Activated T-cell treated with anti-CD3 and anti-CD28 coated beads, Interleukin-2, amount 50 U/mL, for 4 hours (primary cell): ENCODE results near the gene LARP6. TPM values are rescaled to one million over a fixed set of nuclear protein-coding genes. Genes with fewer than 3 reads are reported as not detected.
"Not testable (repeated sequence)": the region's sequence is repeated elsewhere in the genome, so short reads cannot be mapped to it uniquely, and the experiment has no call there.

Experiments used
- ATAC-seq, 2 donors: fragments of 200-7000 bp; cut with Tn5 transposase; one replicate each; pipeline ENCODE4 v1.10.0; 2021
- DNase-seq: peaks from one replicate; pipeline ENCODE4 v3.0.0-alpha.2; 2020
- H3K27me3 Mint-ChIP-seq: one replicate; pipeline ENCODE4 v1.8.0; 2021; ENCODE audit warnings: low read depth, mixed read lengths
- H3K36me3 Mint-ChIP-seq: one replicate; pipeline ENCODE4 v1.8.0; 2022; ENCODE audit warnings: mixed read lengths; ENCODE audit not compliant: insufficient read depth
- H3K4me1 Mint-ChIP-seq: one replicate; pipeline ENCODE4 v1.8.0; 2021; ENCODE audit warnings: low read depth, mixed read lengths
- H3K4me3 Mint-ChIP-seq: one replicate; pipeline ENCODE4 v1.8.0; 2021; ENCODE audit warnings: mild to moderate bottlenecking, moderate library complexity, mixed read lengths
- H3K9me3 Mint-ChIP-seq: one replicate; pipeline ENCODE4 v1.8.0; 2021; ENCODE audit warnings: mixed read lengths
- total RNA-seq, 3 donors: library from RNA; stranded (reverse); gene quantifications; one replicate each; pipeline ENCODE4 v1.2.1, GENCODE V29; 2021

Gene LARP6
- under 1 TPM; 0.05 to 0.61 (median 0.19) TPM for total RNA-seq

- H3K9me3 Mint-ChIP-seq = no peaks in the 10 kb centered on the region
- ATAC-seq (peak; percentile 78 to 79), DNase-seq (peak; percentile 5)
- H3K4me1 Mint-ChIP-seq = peaks cover 7% of the 10 kb centered on the region
- H3K4me3 Mint-ChIP-seq = peak within 1 kb of the TSS; percentile 80
- no peaks in the 10 kb centered on the region for H3K36me3 Mint-ChIP-seq
- peaks cover 67% of the 10 kb centered on the region for H3K27me3 Mint-ChIP-seq
Measured at GRCh38 chr15:70853973-70854665, at the start of gene LARP6. LARP6 (minus strand) TSS chr15:70854157; CDS start chr15:70854088, 69 bp downstream.

GRCh38 chr15:70902107-70902506 is 48.1 kb upstream of the LARP6 start:
- ATAC-seq (no peak), DNase-seq (no peak)
- H3K36me3 Mint-ChIP-seq = no peaks in the 10 kb centered on the region
- no peaks in the 10 kb centered on the region for H3K4me1 Mint-ChIP-seq
- no peak overlapping the region for H3K4me3 Mint-ChIP-seq
- peaks cover 6% of the 10 kb centered on the region for H3K9me3 Mint-ChIP-seq
- peaks cover 17% of the 10 kb centered on the region for H3K27me3 Mint-ChIP-seq

- DNase-seq (no peak), ATAC-seq (no peak)
- Mint-ChIP-seq H3K27me3 (peaks cover 53% of the 10 kb centered on the region), H3K36me3 (no peaks in the 10 kb centered on the region), H3K9me3 (peaks cover 5% of the 10 kb centered on the region), H3K4me3 (peak overlapping the region; percentile 78), H3K4me1 (peaks cover 11% of the 10 kb centered on the region)
Measured at GRCh38 chr15:70892912-70893560, 39.1 kb upstream of the LARP6 start.

- Mint-ChIP-seq H3K27me3 (peaks cover 52% of the 10 kb centered on the region), H3K4me1 (peaks cover 11% of the 10 kb centered on the region), H3K9me3 (peaks cover 5% of the 10 kb centered on the region), H3K4me3 (peak within 1 kb of the TSS; percentile 78), H3K36me3 (no peaks in the 10 kb centered on the region)
- peak; percentile 46 to 57 for ATAC-seq
- DNase-seq = no peak
Measured at GRCh38 chr15:70892002-70892911, 38.3 kb upstream of the LARP6 start, which contains the start of the genes LRRC49 and THAP10. LRRC49 (plus strand) TSS chr15:70892826; CDS start chr15:70892895, 69 bp downstream. THAP10 (minus strand) TSS chr15:70892433; CDS start chr15:70892272, 161 bp downstream.

- H3K4me1 Mint-ChIP-seq = no peaks in the 10 kb centered on the region
- no peaks in the 10 kb centered on the region for H3K9me3 Mint-ChIP-seq
- no peak overlapping the region for H3K4me3 Mint-ChIP-seq
- DNase-seq (no peak), ATAC-seq (no peak)
- H3K27me3 Mint-ChIP-seq = peaks cover 33% of the 10 kb centered on the region
- no peaks in the 10 kb centered on the region for H3K36me3 Mint-ChIP-seq
Measured at GRCh38 chr15:70882361-70882760, 28.4 kb upstream of the LARP6 start.

- H3K9me3 Mint-ChIP-seq = no peaks in the 10 kb centered on the region
- H3K27me3 Mint-ChIP-seq = peaks cover 33% of the 10 kb centered on the region
- no peaks in the 10 kb centered on the region for H3K36me3 Mint-ChIP-seq
- H3K4me1 Mint-ChIP-seq = no peaks in the 10 kb centered on the region
- no peak overlapping the region for H3K4me3 Mint-ChIP-seq
- DNase-seq (no peak), ATAC-seq (no peak)
Measured at GRCh38 chr15:70880781-70881180, 26.8 kb upstream of the LARP6 start.

GRCh38 chr15:70879401-70879800 is 25.4 kb upstream of the LARP6 start:
- peaks cover 34% of the 10 kb centered on the region for H3K27me3 Mint-ChIP-seq
- no peaks in the 10 kb centered on the region for H3K9me3 Mint-ChIP-seq
- no peak for DNase-seq
- ATAC-seq = no peak
- H3K36me3 Mint-ChIP-seq = no peaks in the 10 kb centered on the region
- no peaks in the 10 kb centered on the region for H3K4me1 Mint-ChIP-seq
- no peak overlapping the region for H3K4me3 Mint-ChIP-seq

- Mint-ChIP-seq H3K36me3 (no peaks in the 10 kb centered on the region), H3K9me3 (peaks cover 4% of the 10 kb centered on the region), H3K4me1 (no peaks in the 10 kb centered on the region), H3K27me3 (peaks cover 42% of the 10 kb centered on the region), H3K4me3 (no peak overlapping the region)
- ATAC-seq (no peak), DNase-seq (no peak)
Measured at GRCh38 chr15:70876683-70877082, 22.7 kb upstream of the LARP6 start.

GRCh38 chr15:70876011-70876410 is 22.1 kb upstream of the LARP6 start:
- Mint-ChIP-seq H3K9me3 (peaks cover 4% of the 10 kb centered on the region), H3K4me1 (no peaks in the 10 kb centered on the region), H3K4me3 (no peak overlapping the region), H3K27me3 (peaks cover 42% of the 10 kb centered on the region), H3K36me3 (no peaks in the 10 kb centered on the region)
- ATAC-seq (no peak), DNase-seq (no peak)

GRCh38 chr15:70875001-70875782 is 21.2 kb upstream of the LARP6 start:
- Mint-ChIP-seq H3K9me3 (peaks cover 4% of the 10 kb centered on the region), H3K4me3 (no peak overlapping the region), H3K36me3 (no peaks in the 10 kb centered on the region), H3K27me3 (peaks cover 40% of the 10 kb centered on the region), H3K4me1 (no peaks in the 10 kb centered on the region)
- DNase-seq (no peak), ATAC-seq (no peak)

GRCh38 chr15:70873232-70874054 is 19.5 kb upstream of the LARP6 start:
- Mint-ChIP-seq H3K27me3 (peaks cover 25% of the 10 kb centered on the region), H3K4me3 (no peak overlapping the region), H3K4me1 (no peaks in the 10 kb centered on the region), H3K36me3 (no peaks in the 10 kb centered on the region), H3K9me3 (peaks cover 4% of the 10 kb centered on the region)
- ATAC-seq (no peak), DNase-seq (no peak)

GRCh38 chr15:70871490-70871889 is 17.5 kb upstream of the LARP6 start:
- not testable (repeated sequence) for H3K4me1 Mint-ChIP-seq, H3K9me3 Mint-ChIP-seq, H3K36me3 Mint-ChIP-seq, ATAC-seq, H3K4me3 Mint-ChIP-seq, DNase-seq
- H3K27me3 Mint-ChIP-seq = peaks cover 27% of the 10 kb centered on the region

- DNase-seq = no peak
- no peaks in the 10 kb centered on the region for H3K36me3 Mint-ChIP-seq
- peaks cover 25% of the 10 kb centered on the region for H3K27me3 Mint-ChIP-seq
- no peak overlapping the region for H3K4me3 Mint-ChIP-seq
- peaks cover 4% of the 10 kb centered on the region for H3K9me3 Mint-ChIP-seq
- no peaks in the 10 kb centered on the region for H3K4me1 Mint-ChIP-seq
- peak in 1 of 2 donors; percentile 25 for ATAC-seq
Measured at GRCh38 chr15:70870051-70870450, 16.1 kb upstream of the LARP6 start.
